Breast epithelium (tissue), 4 donors: ENCODE results near the gene PSMD13. TPM values are rescaled to one million over a fixed set of nuclear protein-coding genes. Genes with fewer than 3 reads are reported as not detected.

ENCODE experiments used
- DNase-seq, 2 donors: peaks; one replicate each; pipeline ENCODE4 v3.0.0-alpha.2; 2019; ENCODE audit warnings: low spot score in 2 of 2
- H3K27ac ChIP-seq, 2 donors: fragments of 200-600 bp; sonication (generic) in 1 of 2; one replicate each; pipeline ENCODE4 v1.5.1; 2016 to 2019; ENCODE audit warnings: mild to moderate bottlenecking in 1 of 2
- H3K27me3 ChIP-seq, 2 donors: fragments of 200-600 bp; sonication (generic) in 1 of 2; one replicate each; pipeline versions ENCODE4 v1.5.1 to v1.6.0; 2017 to 2019; ENCODE audit warnings: control low read depth in 1 of 2, mild to moderate bottlenecking in 1 of 2
- H3K36me3 ChIP-seq: fragments of 200-600 bp; one replicate; pipeline ENCODE4 v1.5.1; 2019
- H3K4me1 ChIP-seq, 2 donors: fragments of 200-600 bp; sonication (generic); one replicate each; pipeline ENCODE4 v1.5.1; 2016 to 2019; ENCODE audit warnings: control low read depth in 1 of 2
- H3K4me3 ChIP-seq, 3 donors: fragments of 200-600 bp; sonication (generic); 1 replicate in 2 of 3; 2 replicates in 1 of 3; pipeline ENCODE4 v1.5.1; 2016 to 2019; ENCODE audit warnings: mild to moderate bottlenecking in 3 of 3, moderate library complexity in 2 of 3
- H3K9me3 ChIP-seq, 2 donors: fragments of 200-600 bp; sonication (generic) in 1 of 2; one replicate each; pipeline ENCODE4 v1.5.1; 2016 to 2019; ENCODE audit warnings: control low read depth in 1 of 2
- CTCF ChIP-seq, 3 donors: fragments of 450-650 bp; IDR thresholded peaks; one replicate each; pipeline ENCODE4 v1.5.1; 2016 to 2017; ENCODE audit warnings: antibody characterized with exemption in 3 of 3, mild to moderate bottlenecking in 3 of 3, moderate library complexity in 3 of 3
- POLR2A ChIP-seq: fragments of 450-650 bp; IDR thresholded peaks from one replicate; pipeline ENCODE4 v1.6.1; 2016; ENCODE audit warnings: antibody characterized with exemption, mild to moderate bottlenecking, moderate library complexity
- POLR2AphosphoS5 ChIP-seq, 3 donors: sonication (generic); formaldehyde crosslinking; IDR thresholded peaks; one replicate each; pipeline ENCODE4 v1.6.1; 2017; ENCODE audit warnings: antibody characterized with exemption in 3 of 3
- intact Hi-C: fragments of 100-400 bp; cut with DNase I; formaldehyde crosslinking; loops from one replicate; pipeline ENCODE4 v1.15.1; 2023; ENCODE audit warnings: low total_unique reads
- total RNA-seq, 3 donors: library from RNA; depleted of rRNA; stranded (reverse); fragments of >200 nt; gene quantifications; one replicate each; pipeline ENCODE4 v1.1.0, GENCODE V29; 2016

The PSMD13 gene
- total RNA-seq, 3 donors from 2014 or later, result 96.0 to 114 (median 106) TPM

GRCh38 chr11:221539-221938 is 15.2 kb upstream of the PSMD13 start:
- H3K27ac ChIP-seq, result no peak overlapping the region
- intact Hi-C loops, result no loop called here
- H3K4me3 ChIP-seq, result no peak overlapping the region
- no peaks in the 10 kb centered on the region for H3K36me3 ChIP-seq
- DNase-seq, result peak in 1 of 2 donors; percentile 1
- TF ChIP-seq CTCF (IDR thresholded peaks at IDR 0.05) (no peak), POLR2AphosphoS5 (IDR thresholded peaks at IDR 0.05) (no peak), POLR2A (no peak)
- H3K27me3 ChIP-seq, result no peaks in the 10 kb centered on the region
- H3K4me1 ChIP-seq, result no peaks in the 10 kb centered on the region
- no peaks in the 10 kb centered on the region for H3K9me3 ChIP-seq

GRCh38 chr11:221998-222789 is 14.6 kb upstream of the PSMD13 start:
- intact Hi-C loops, result no loop called here
- H3K4me1 ChIP-seq, result no peaks in the 10 kb centered on the region
- DNase-seq, result peak in 1 of 2 donors; percentile 45
- no peak for TF ChIP-seq POLR2A
- TF ChIP-seq POLR2AphosphoS5 (IDR thresholded peaks at IDR 0.05), result no peak
- TF ChIP-seq CTCF (IDR thresholded peaks at IDR 0.05), result no peak
- H3K27ac ChIP-seq, result no peak overlapping the region
- no peaks in the 10 kb centered on the region for H3K27me3 ChIP-seq
- no peak overlapping the region for H3K4me3 ChIP-seq
- H3K36me3 ChIP-seq, result no peaks in the 10 kb centered on the region
- no peaks in the 10 kb centered on the region for H3K9me3 ChIP-seq

GRCh38 chr11:223026-223789 is 13.6 kb upstream of the PSMD13 start:
- intact Hi-C loops, result no loop called here
- DNase-seq, result peak in 1 of 2 donors; percentile 30

GRCh38 chr11:223884-224283 is 12.9 kb upstream of the PSMD13 start:
- Histone ChIP-seq H3K36me3 (no peaks in the 10 kb centered on the region), H3K4me1 (no peaks in the 10 kb centered on the region), H3K27ac (no peak overlapping the region), H3K27me3 (no peaks in the 10 kb centered on the region), H3K4me3 (no peak overlapping the region), H3K9me3 (no peaks in the 10 kb centered on the region)
- TF ChIP-seq POLR2A, result no peak
- TF ChIP-seq CTCF (IDR thresholded peaks at IDR 0.05), result no peak
- TF ChIP-seq POLR2AphosphoS5 (IDR thresholded peaks at IDR 0.05), result no peak
- DNase-seq, result peak in 1 of 2 donors; percentile 3
- intact Hi-C loops, result no loop called here

More at GRCh38 chr11:223026-223789, 13.6 kb upstream of the PSMD13 start:
- H3K27ac ChIP-seq, result no peak overlapping the region
- no peaks in the 10 kb centered on the region for H3K4me1 ChIP-seq
- no peak for TF ChIP-seq CTCF (IDR thresholded peaks at IDR 0.05)
- TF ChIP-seq POLR2AphosphoS5 (IDR thresholded peaks at IDR 0.05), result no peak
- no peak for TF ChIP-seq POLR2A
- no peak overlapping the region for H3K4me3 ChIP-seq
- H3K9me3 ChIP-seq, result no peaks in the 10 kb centered on the region
- no peaks in the 10 kb centered on the region for H3K27me3 ChIP-seq
- no peaks in the 10 kb centered on the region for H3K36me3 ChIP-seq

DNA sequence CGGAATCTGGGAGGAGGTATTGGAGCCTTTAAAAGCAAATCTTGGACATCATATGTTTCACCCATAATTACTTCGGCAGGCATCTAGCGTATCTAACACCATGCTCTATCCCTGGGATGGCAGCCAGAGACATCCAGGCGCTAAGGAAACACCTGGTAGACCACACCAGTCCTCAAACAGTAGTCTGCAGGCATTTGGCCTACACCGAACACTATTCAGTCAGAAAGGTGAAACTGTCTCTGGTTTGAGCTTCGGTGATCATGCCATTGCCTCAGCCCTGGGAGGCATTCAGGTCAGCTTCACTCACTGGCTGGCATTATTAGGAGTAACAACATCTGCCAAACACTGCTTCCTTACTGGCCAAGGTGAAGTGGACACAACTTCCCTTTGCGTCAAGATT is 12.4 kb upstream of the PSMD13 start:
- DNase-seq, result peak in 1 of 2 donors; percentile 12
- Histone ChIP-seq H3K36me3 (no peaks in the 10 kb centered on the region), H3K4me1 (no peaks in the 10 kb centered on the region), H3K9me3 (no peaks in the 10 kb centered on the region), H3K27ac (no peak overlapping the region), H3K4me3 (no peak overlapping the region), H3K27me3 (no peaks in the 10 kb centered on the region)
- no peak for TF ChIP-seq CTCF (IDR thresholded peaks at IDR 0.05)
- TF ChIP-seq POLR2AphosphoS5 (IDR thresholded peaks at IDR 0.05), result no peak
- TF ChIP-seq POLR2A, result no peak
- intact Hi-C loops, result no loop called here
